G401 (cell line): Measurements from ENCODE around the gene LGALS3. TPM values are rescaled to one million over a fixed set of nuclear protein-coding genes. Genes with fewer than 3 reads are reported as not detected.
"Not testable (repeated sequence)": the region's sequence is repeated elsewhere in the genome, so short reads cannot be mapped to it uniquely, and the experiment has no call there.

Source experiments
- DNase-seq: peaks from one replicate; pipeline ENCODE4 v3.0.0-alpha.2; 2015; ENCODE audit warnings: low spot score
- in situ Hi-C: cut with HindIII; loops from 2 replicates; pipeline ENCODE4 v1.10.0; 2016; ENCODE audit warnings: low sequenced_read_pairs, mixed read lengths
- total RNA-seq: library from RNA; depleted of rRNA; stranded (reverse); fragments of >200 nt; shearing (Covaris generic); gene quantifications from 2 replicates; pipeline ENCODE4 v1.2.3, GENCODE V29; 2014; rRNA removed

LGALS3 gene
- 207 and 236 TPM in 2 replicates for total RNA-seq

DNA sequence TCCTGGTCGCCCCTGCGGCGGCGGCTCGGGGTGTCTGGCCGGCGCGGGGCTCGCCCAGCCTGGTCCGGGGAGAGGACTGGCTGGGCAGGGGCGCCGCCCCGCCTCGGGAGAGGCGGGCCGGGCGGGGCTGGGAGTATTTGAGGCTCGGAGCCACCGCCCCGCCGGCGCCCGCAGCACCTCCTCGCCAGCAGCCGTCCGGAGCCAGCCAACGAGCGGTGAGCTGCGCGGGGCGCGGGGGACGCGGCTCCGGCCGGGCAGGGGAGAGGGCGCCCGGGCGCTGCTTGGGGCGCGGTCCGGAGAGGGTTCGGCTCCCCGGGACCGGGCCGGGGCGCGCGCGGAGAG, at the start of gene LGALS3:
Gene LGALS3, plus strand, starts transcription at position 167 of the 342 bp plus-strand sequence. CDS start 8,122 bp downstream, outside the sequence.
- in situ Hi-C loops, result no loop called here
- peak; percentile 41 for DNase-seq

DNA sequence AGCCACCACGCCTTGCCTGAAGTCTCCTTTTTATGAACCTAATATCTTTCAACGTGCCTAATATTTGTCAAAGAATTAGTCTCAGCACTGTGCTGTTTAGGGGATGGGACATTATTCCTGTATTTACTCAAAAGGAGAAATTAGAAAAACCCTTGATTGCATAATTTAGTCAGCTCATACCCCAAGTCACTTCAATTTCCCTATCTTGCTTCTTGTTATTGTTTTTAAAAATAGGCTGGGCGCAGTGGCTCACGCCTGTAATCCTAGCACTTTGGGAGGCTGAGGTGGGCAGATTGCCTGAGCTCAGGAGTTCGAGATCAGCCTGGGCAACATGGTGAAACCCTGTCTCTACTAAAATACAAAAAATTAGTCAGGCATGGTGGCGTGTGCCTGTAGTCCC, 49.1 kb upstream of the LGALS3 start:
- in situ Hi-C loops, DNase-seq: not testable (repeated sequence)

DNA sequence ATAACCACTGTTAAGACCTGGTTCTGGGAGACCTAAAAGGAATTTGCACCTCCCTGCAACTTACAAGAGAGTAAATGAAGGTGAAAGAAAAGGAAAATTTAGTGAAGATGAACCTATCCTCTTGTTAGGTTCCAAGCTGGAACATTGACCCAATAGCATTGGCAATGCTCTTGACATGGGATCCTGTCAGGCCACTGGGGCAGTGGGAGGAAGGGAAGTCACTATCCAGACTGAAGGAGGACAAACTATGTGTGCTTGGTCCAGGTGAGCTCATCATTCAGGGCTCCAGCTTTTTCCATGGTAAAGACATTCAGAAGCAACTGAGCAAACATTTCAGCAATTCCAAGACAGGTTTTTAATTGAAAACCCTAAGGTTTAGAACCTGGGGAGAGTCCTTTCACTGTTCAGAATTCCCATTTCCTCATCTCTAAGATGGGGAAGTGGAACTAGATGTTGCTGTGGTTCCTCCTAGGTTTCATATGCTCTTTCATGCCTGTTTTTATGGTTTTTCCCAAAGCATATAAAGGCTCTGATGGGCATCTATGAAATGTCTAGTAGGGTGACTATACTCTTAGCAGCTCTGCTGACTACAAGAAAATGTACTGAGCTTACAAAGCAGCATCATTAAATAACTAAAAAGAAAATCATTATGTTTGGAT, 44.5 kb upstream of the LGALS3 start:
- in situ Hi-C loops, result no loop called here
- DNase-seq, result no peak

DNA sequence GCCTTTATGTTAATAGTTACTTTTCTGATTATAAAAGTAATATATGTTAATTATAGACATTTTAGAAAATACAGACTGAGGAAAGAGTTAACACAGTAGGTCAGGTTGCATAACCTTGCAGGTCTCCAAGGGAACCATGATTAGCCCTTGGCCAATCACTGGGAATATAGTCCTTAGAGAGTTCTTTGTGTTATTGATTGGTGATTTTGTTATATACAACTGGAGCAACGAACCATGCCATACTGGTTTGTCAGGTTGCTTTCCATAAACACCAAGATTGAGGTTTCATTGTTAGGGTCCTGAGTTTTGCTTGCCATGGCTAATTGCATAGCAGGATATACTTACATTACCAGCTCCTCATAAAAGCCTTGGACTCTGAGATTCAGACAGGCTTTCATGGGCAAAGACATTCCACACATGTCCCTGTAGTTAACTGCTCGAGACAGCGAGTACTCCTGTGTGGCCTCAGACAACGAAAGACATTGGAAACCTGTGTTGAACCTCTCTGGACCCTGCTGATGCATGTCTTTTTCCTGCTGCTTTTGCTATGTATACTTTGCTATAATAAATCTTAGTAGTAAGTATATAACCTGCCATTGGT, 43.9 kb upstream of the LGALS3 start:
- in situ Hi-C loops, result no loop called here

DNA sequence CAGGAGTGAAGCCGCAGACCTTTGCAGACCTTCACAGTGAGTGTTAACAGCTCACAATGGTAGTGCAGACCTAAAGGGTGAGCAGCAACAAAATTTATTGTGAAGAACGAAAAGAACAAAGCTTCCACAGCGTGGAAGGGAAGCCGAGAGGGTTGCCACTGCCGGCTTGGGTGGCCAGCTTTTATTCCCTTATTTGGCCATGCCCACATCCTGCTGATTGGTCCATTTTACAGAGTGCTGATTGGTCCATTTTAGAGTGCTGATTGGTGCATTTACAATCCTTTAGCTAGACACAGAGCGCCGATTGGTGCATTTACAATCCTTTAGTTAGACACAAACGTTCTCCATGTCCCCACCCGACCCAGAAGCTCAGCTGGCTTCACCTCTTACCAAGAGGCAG, 42.1 kb upstream of the LGALS3 start:
- DNase-seq, result no peak
- in situ Hi-C loops, result no loop called here

More for the DNA sequence above, 43.9 kb upstream of the LGALS3 start:
- no peak for DNase-seq

DNA sequence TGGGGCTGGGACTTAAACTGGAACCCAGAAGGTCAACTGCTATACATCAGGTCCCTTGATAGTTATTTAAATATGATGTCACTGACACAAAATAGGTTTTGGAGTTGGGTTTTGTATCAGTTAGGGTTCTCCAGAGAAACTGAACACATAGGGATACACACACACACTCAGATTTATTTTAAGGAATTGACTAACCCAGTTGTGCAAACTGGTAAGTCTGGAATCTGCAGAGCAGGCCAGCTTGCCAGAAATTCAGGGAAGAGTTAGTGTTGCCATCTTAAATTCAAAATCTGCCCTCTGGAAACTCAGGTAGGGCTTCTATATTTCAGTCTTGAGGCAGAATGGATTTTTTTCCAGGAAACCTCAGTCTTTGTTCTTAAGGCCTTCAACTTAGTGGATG, 40.7 kb upstream of the LGALS3 start:
- DNase-seq, result no peak
- in situ Hi-C loops, result no loop called here

DNA sequence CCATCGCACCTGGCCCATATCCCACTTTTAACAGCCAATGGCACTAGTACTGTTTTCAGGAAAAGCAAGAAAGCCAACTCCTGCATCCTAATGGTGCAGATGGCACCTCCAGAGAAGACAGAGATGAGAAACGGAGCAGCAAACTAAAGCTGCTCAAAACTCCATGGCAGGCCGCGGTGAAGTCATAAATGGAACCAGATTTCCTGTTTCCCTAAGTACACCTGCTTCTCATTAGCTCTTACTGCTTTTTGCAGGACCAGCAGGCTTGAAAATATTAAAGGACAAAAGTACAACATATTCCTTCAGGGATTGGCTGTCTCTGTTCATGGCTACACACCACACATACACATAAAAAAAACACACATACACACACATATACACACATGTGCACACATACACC, 36.7 kb upstream of the LGALS3 start:
- in situ Hi-C loops, result no loop called here
- no peak for DNase-seq

DNA sequence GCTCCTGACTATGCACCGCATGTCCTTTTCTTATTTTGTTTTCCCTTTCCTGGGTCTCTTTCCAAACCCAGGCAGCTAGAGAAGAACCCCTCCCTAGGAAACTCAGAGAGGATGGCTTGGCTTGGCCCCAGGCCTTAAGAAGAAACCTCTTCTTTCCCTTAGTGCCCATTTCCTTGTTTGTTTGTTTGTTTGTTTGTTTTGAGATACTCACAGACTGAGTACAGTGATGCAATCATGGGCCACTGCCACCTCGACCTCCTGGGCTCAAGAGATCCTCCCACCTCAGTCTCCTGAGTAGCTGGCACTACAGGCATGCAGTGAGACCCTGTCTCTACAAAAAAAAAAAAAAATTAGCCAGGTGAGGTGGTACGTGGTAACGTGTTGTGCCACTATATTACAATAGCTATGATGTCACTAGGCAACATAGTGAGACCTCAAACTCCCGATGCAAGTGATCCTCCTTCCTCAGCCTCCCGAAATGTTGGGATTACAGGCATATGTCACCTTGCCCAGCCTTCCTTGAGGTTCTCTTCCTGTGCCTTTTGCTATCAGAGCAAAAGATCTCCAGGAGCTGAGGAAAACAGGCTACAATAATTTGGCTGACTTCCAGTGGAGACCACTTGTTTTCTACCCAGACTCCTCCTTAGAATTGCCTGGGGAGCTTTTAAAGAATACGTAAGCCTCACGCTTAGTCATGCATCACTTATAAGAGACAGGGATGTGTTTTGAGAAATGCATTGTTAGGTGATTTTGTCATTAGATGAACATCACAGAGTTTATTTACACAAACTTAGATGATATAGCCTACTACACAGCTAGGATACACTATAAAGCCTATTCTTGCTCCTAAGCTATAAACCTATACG, 34.5 kb upstream of the LGALS3 start:
- in situ Hi-C loops, result no loop called here
- DNase-seq, result no peak

DNA sequence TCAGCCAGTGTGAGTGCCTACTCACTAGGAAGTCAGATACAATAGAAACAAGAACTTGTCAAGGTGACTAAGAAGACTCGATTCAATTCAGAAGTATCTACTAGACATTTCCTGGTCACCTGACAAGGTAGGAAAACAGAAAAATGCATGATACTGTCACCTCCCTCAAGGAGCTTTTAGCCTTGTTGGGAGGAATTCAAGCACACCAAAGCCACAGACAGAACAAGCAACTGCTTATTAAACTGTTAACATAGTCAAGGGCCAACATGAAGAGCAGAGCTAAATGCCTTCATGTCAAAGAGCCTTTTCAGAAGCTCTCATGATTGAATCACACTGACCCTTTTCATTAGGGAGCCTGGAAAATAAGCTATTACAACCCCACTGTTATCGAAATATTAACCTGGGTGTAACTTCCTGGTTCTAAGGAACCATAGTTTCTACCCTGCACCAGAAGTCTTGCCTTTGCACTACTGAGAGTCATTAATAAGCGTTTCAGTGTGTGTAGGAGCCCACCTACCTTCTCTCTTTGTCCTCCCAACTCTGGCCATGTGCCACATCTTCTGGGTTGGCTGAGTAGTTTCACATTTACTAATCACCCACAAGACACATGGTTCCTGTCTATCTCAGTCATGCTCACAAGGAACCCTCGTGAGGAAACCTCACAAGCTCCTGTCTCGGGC, 31.0 kb upstream of the LGALS3 start:
- in situ Hi-C loops, result no loop called here
- DNase-seq, result no peak

DNA sequence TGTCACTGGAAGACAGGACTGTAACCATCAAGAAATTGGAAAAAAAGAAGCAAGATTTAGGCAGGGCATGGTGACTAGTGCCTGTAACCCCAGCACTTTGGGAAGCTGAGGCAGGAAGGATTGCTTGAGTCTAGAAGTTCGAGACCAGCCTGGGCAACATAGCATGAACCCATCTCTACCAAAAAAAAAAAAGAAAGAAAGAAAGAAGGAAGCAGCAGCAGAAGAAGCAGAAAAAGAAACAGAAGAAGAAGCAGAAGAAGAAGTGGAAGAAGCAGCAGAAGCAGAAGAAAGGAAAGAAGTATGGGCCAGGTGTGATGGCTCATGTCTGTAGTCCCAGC, 30.5 kb upstream of the LGALS3 start:
- DNase-seq, result no peak
- in situ Hi-C loops, result no loop called here

DNA sequence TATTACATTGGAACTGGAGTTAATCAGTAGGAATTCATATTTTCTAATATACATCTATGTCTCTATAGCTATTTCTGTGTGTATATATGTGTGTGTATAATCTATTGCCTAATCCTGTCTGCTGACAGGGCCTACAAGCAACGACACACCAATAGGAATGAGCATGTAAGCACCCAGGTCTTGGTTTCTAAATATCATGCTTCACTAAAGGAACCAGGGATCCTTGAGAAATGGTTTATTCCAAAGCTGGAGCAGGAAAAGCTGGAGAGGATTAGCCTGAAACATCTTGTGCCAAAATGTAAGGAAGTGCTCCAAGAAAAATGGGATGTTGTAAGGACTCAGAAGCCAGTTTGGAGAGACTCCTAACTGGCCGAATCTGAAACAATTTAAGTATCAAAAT, 29.3 kb upstream of the LGALS3 start:
- DNase-seq, result no peak
- in situ Hi-C loops, result no loop called here

DNA sequence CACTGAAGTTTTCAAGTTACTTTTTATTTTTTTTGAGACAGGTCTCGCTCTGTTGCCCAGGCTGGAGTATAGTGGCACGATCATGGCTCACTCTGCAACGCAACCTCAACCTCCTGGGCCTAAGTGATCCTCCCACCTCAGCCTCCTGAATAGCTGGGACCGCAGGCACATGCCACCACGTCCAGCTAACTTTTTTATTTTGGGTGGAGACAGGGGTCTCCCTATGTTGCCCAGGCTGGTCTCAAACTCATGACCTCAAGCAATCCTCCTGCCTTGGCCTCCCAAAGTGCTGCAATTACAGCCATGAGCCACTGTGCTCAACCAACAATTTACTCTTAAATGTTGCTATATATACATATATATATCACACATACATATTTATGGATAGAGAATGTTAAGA, 27.4 kb upstream of the LGALS3 start:
- in situ Hi-C loops, result no loop called here
- DNase-seq, result no peak

DNA sequence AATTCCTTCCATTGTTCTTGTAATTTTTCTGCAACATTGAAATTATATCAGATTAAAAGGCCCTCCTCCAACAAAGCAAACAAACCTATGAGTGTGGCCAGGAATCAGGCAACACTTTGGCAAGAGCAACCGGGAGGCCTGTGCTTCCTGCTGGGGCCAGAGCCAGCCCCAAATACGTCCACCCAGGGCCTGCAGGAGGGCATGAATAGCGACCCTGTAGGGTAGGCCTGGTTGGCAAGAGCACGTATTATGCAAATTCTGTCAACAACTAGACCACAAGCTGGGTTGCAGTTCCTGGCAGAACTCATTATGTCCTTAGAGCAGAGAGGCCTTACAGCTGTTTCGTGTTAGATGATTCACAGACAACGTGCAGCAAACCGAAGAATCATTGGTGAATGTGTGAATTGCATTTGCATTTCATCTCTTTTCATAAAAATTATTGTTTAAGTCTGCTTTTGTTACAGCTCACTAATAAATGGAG, 26.9 kb upstream of the LGALS3 start:
- DNase-seq, result peak; percentile 92
- in situ Hi-C loops, result no loop called here

DNA sequence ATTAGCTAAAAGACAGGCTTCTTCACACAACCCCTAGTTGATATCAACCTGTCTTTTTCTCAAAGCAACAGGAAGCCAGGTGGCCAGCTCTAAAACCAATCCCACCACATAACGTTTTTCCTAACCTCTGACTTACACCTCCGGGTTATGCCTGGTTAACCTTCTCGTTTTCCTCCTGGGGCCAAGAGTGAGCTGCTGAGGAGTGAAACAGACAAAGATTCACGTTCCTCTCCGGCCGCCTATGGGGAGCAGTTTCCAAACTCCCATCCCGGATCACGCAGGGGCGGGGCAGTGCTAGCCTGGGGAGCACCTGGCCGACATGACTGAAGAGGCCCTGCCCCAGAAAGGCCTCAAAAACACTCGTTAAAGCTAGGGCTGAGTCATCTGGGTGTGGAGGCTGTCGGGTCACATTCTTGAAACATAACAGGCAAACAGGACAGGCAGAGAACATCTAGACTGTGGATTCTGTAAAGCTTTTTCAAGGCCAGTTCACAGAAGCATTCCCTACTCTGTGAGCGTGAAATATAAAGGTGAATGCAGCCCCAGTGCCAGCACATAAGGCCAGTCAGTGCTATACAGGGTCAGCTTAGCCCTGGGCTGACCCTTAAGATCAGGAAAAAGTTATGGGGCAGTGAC, 25.9 kb upstream of the LGALS3 start:
- in situ Hi-C loops, result no loop called here
- peak; percentile 39 for DNase-seq

DNA sequence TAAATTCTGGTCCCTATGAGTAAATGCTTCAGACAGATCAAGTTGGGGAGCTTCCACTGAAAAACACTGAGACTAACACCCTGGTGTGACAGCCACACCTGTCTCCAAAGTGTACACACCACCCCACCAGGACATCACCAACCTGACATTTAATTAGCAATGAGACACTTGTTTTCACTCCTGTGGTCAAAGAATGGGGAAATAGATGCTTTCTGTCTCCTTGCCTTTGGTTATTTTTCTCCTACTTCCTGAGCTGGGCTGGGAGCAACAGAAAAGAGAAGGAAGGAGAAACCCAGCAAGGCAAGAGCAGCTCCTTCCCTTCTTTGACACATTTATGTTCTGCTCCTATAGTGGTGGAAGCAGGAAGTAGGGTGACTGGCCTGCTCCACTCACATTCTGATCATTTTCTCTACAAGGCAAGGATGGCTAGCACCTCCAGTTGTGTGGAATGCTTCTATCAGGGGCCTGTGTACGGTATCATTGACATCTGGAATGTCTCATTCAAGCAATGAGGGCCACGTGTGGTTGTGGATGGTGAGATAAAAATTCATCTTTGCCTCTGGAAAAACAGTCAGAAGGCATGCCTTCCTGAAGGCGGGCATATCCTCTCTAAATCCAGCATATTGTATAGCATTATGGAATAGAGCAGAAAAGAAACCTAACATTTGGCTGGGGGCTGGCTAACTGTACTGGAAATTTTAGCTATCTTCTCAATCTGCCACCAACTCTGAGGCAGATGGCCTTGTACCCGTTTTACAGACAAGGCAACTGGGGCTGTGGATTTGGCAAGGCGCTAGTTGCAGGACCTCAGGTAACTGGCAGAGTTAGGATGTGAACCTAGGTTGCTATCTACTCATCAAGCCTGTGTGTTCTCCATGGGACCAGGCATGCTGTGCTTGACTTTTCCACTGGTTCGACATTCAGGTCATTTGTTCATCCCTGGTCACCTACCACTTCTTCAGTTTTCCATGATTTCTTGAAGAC, 24.8 kb upstream of the LGALS3 start:
- in situ Hi-C loops, result no loop called here
- no peak for DNase-seq

DNA sequence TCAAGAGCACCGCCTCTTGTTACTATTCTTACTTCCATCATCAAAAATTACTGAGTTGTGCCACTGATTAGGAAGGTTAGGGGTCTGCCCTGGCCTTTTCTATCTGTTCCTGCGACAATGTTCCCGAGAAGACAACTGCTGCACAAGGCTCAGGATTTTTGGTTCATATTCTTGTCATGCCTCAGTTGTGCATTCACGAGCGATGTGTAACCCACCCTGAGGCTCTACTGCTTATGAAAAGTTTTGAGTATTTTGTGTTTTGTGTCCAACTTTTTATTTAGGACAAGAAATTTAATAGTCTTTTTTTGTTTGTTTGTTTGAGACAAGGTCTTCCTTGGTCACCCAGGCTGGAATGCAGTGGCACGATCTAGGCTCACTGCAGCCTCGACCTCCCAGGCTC, 23.1 kb upstream of the LGALS3 start:
- in situ Hi-C loops, result no loop called here
- no peak for DNase-seq

DNA sequence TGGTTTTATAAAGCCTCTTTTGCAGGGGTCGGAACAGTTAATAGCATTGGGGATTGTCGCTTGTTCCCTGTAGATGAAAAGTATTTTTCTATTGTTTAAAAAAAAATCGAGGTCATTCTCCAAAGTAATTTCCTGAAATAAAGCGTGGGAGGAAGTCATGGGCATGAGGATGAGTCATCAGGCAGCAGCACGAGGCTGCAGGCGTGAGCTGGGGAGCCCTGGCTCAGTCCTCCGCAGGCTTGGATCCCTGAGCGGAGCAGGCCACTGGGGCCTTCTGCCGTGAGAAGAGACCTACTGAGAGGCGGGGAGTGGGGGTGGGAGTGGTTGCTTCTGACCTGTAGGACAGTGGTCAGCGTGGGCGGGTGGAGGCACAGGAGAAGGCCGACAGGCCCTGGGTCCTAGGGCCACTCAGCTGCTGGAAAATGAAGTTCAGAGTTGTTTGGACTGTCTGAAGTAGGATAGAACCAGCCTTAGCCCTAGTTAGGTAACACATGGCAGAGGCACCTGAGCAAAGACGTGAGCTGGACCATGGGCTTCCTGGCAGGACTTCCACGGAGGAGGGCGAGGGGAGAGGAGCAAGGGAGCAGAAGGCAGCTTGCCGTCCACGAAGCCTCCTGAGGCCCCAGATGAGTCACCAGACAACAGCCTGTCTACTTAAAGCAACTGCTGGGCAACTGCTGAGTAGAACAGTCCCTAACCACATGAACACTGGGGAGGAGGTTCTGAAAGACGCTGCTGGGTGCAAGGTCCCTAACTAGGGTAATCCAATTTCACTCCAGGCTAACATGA, 21.1 kb upstream of the LGALS3 start:
- in situ Hi-C loops, result no loop called here
- DNase-seq, result peak; percentile 76
